ENCODE measurements around the gene USP32.

DNA sequence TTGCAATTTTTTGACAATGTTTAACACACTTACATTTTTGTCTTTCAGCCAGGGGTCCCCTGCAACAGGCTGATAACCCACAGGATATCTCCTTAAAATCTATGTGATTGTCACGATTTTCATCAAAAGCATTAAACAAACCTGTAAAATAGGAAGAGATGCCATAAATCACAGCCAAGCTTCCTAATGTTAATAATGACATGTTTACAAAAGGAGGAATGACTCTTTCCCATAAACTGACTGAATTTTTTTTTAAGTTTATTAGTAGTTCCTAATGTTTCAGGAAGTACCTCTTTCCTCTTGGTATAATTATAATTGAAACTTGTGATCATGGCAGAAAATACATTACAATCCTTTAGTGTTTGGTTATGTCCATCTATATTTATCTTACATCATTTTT, 122.5 kb downstream of the USP32 start:
- TF ChIP-seq, protein P1, sequence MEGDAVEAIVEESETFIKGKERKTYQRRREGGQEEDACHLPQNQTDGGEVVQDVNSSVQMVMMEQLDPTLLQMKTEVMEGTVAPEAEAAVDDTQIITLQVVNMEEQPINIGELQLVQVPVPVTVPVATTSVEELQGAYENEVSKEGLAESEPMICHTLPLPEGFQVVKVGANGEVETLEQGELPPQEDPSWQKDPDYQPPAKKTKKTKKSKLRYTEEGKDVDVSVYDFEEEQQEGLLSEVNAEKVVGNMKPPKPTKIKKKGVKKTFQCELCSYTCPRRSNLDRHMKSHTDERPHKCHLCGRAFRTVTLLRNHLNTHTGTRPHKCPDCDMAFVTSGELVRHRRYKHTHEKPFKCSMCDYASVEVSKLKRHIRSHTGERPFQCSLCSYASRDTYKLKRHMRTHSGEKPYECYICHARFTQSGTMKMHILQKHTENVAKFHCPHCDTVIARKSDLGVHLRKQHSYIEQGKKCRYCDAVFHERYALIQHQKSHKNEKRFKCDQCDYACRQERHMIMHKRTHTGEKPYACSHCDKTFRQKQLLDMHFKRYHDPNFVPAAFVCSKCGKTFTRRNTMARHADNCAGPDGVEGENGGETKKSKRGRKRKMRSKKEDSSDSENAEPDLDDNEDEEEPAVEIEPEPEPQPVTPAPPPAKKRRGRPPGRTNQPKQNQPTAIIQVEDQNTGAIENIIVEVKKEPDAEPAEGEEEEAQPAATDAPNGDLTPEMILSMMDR (conservative IDR thresholded peaks at IDR 0.05) = no peak
- TF ChIP-seq EZH2 (IDR thresholded peaks at IDR 0.05; ENCODE audit: low read depth) = no peak
